RPMI7951 (cell line): ENCODE data around the gene GOLGA7B. TPM values are rescaled to one million over a fixed set of nuclear protein-coding genes. Genes with fewer than 3 reads are reported as not detected.
A peak's percentile ranks its signal among the peaks of the same experiment; 100 is the strongest.

ENCODE experiments used
- DNase-seq: peaks from one replicate; pipeline ENCODE4 v3.0.0-alpha.2; 2012; ENCODE audit warnings: low read depth
- total RNA-seq: library from RNA; depleted of rRNA; stranded (reverse); fragments of >200 nt; shearing (Covaris generic); gene quantifications from 2 replicates; pipeline ENCODE4 v1.2.3, GENCODE V29; 2014

Gene GOLGA7B
- total RNA-seq, 1 experiment from 2014 or later, result 3.1 TPM

- DNase-seq, result peak; percentile 38
Observed at GRCh38 chr10:97868134-97868685, 18.6 kb downstream of the GOLGA7B start.

- DNase-seq, result peak; percentile 92
Observed at GRCh38 chr10:97869091-97870042, 19.7 kb downstream of the GOLGA7B start.

GRCh38 chr10:97870990-97871389 lies 21.3 kb downstream of the GOLGA7B start:
- DNase-seq, result no peak

GRCh38 chr10:97873569-97873968 lies 23.9 kb downstream of the GOLGA7B start:
- DNase-seq, result no peak

GRCh38 chr10:97874332-97874731 lies 24.7 kb downstream of the GOLGA7B start:
- DNase-seq, result no peak

- no peak for DNase-seq
Observed at GRCh38 chr10:97875391-97875790, 25.7 kb downstream of the GOLGA7B start.

GRCh38 chr10:97876402-97876801 lies 26.8 kb downstream of the GOLGA7B start:
- DNase-seq, result no peak

GRCh38 chr10:97879241-97879640 lies 29.6 kb downstream of the GOLGA7B start:
- DNase-seq, result no peak

GRCh38 chr10:97880109-97880508 lies 30.5 kb downstream of the GOLGA7B start:
- no peak for DNase-seq

- DNase-seq, result peak; percentile 99
Observed at GRCh38 chr10:97882142-97883091, 32.8 kb downstream of the GOLGA7B start.

- no peak for DNase-seq
Observed at GRCh38 chr10:97883092-97883485, 33.4 kb downstream of the GOLGA7B start.

GRCh38 chr10:97886286-97886685 lies 36.6 kb downstream of the GOLGA7B start:
- DNase-seq, result no peak

GRCh38 chr10:97887399-97887798 lies 37.8 kb downstream of the GOLGA7B start:
- peak; percentile 82 for DNase-seq

GRCh38 chr10:97888134-97888533 lies 38.5 kb downstream of the GOLGA7B start:
- DNase-seq, result no peak

- peak; percentile 90 for DNase-seq
Observed at GRCh38 chr10:97888641-97889262, 39.1 kb downstream of the GOLGA7B start.

- DNase-seq, result peak; percentile 96
Observed at GRCh38 chr10:97889461-97890265, 40.0 kb downstream of the GOLGA7B start.

- no peak for DNase-seq
Observed at GRCh38 chr10:97891497-97892167, 42.0 kb downstream of the GOLGA7B start.

GRCh38 chr10:97892506-97892905 lies 42.9 kb downstream of the GOLGA7B start:
- DNase-seq, result no peak

GRCh38 chr10:97892939-97893338 lies 43.3 kb downstream of the GOLGA7B start:
- no peak for DNase-seq

- no peak for DNase-seq
Observed at GRCh38 chr10:97894092-97894491, 44.4 kb downstream of the GOLGA7B start.
